LNCAP (cell line): ENCODE results near the gene JDP2.

Experiments used
- TF ChIP-seq, protein P1 (sequence below): fragments of 450-650 bp; IDR thresholded peaks from 2 replicates; pipeline ENCODE4 v1.5.1; 2017; ENCODE audit warnings: mild to moderate bottlenecking

Gene JDP2

DNA sequence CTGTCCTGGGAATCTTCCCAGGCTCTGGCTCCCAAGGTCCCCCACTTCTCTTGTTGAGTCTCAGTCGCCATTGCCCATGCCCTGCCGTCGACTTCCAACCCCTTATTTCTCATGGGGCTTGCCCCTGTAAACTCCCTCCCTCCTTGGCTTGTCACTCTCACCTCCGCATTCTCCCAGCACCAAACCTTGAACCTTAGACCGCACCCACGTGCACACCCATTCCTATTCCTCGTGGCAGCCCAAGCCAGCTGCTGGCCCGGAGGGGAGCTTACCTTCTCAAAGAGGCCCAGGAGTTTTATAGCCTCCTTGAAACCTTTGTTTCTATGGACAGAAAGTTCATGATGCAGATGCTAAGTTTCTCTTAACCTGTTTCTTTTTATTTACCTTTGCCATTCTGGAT is 4.6 kb downstream of the JDP2 start:
- TF ChIP-seq, protein P1, sequence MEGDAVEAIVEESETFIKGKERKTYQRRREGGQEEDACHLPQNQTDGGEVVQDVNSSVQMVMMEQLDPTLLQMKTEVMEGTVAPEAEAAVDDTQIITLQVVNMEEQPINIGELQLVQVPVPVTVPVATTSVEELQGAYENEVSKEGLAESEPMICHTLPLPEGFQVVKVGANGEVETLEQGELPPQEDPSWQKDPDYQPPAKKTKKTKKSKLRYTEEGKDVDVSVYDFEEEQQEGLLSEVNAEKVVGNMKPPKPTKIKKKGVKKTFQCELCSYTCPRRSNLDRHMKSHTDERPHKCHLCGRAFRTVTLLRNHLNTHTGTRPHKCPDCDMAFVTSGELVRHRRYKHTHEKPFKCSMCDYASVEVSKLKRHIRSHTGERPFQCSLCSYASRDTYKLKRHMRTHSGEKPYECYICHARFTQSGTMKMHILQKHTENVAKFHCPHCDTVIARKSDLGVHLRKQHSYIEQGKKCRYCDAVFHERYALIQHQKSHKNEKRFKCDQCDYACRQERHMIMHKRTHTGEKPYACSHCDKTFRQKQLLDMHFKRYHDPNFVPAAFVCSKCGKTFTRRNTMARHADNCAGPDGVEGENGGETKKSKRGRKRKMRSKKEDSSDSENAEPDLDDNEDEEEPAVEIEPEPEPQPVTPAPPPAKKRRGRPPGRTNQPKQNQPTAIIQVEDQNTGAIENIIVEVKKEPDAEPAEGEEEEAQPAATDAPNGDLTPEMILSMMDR = no peak

DNA sequence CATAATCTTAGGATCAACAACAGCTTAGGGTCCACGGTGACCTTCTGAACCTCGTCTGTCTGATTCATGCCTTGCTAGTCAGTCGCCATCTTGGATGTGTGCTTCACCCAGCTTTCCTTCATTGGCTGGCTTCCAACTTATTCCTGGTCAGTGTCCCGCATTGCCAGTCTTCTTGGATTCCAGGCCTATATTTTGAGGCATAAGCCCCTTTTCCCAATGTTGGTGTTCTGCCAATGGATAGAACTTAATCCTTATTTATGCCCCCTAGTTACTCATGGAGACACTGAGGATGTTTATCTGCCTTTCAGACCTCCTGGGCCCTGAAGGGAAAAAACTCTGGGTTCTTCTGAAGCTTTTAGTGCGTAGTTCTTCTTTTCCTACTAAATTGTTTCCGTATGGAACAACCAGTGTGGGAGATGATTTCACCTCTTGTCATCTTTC is 5.8 kb downstream of the JDP2 start:
- TF ChIP-seq, protein P1 = no peak

DNA sequence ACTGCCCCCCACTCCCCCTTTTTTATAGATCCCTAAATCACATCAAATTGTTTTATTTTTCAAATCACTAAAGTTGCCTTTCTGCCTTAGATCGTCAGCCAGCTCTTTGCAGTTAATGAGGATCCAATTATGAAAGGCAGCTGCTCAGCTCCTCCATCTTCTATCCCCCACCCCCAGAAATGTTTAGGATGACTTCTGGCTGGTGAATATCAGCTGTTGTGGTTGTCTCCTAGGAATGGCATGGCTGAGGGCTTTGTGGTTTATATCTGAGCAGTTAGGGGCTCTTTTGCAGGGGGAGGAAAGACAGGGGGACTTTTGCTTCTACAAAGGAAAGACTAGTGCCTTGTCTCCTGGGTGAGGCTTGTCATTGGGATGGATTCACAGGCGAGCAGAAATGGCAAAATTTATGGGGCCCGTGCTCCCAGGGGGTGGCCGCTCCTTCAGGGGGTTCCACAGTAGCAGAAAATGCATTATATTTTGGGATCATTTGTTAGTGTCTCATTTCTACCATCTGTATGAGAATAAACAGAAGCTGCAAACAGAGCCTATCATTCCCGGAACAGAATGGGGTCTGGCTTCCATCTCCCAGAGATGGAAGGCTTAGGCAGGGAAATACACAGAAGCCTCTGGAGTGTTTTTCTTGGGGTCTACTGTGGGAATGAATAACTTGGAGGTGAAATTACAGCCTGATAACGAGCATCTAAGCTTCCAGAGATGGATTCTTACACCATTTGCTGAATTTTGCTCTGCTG is 6.5 kb downstream of the JDP2 start:
- TF ChIP-seq, protein P1 = no peak

DNA sequence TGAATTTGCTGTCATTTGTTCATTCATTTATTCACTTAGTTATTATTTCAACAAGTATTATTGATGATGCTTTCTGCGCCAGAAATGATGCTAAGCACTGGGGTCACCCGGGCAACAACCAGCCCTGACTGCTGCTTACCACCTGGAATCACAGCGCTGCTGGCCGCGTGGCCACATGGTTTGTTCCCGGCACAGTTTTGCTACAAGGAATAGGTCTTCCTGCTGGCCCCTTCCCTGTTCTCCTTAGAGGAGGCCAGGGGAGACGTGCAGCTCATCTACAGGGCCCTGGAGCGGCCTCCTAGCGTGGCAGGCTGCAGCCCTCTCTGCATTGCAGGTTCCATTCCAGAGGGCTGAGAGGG is 7.0 kb downstream of the JDP2 start:
- TF ChIP-seq, protein P1 = no peak

DNA sequence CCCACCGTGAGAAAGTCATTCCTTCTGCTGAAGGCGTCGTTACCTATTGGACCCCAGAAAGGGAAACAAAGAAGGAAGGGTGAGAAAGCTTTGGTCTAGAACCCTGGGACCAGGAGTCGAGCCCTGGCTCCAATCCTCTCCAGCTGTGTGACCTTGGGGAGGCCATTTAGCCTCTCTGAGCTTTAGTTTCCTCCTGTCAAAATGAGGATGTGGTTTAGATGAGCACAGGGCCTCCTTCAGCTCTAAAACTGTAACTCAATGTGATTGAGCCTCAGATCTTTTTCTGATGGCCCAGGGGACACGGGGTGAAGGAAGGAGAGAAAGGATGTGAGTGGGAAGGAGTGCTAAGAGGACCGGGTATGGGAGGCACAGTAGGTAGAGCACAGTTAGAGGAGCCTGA is 7.7 kb downstream of the JDP2 start:
- TF ChIP-seq, protein P1 = no peak

DNA sequence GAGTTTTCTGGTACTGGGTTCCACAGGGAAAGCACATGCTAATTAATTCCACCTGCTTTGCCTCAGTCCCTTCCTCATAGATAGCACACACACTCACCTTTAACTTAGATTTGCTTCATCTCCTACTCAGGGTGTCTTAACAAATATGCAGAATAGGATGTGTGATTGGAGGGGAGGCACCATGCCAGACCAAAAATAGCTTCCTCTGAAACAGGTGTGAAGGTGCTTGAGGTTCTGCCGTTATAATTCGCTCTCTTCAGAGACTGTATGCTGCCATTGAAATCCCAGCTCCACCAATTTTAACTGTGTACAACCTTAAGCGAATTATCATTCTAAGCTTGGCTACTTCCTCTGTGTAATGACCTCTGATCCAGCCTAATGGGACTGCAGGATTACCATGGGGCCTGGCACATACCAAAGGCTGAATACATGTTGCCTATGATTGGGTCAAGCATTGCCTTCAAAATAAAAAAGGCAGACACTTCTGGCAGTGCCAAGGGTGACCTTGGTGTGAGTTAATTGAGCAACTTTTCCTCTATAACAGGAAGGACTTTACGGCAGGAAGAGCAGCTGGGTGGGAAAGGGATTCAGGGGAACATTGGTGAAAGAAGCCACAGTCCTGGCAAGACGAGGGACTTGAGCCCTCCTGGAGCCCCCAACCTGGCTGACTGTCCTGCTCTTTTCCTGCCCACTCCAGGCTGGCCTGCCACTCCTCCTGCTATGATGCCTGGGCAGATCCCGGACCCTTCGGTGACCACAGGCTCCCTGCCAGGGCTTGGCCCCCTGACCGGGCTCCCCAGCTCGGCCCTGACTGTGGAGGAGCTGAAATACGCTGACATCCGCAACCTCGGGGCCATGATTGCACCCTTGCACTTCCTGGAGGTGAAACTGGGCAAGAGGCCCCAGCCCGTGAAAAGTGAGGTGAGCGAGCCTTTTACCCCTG is 9.7 kb downstream of the JDP2 start:
- TF ChIP-seq, protein P1 = no peak

DNA sequence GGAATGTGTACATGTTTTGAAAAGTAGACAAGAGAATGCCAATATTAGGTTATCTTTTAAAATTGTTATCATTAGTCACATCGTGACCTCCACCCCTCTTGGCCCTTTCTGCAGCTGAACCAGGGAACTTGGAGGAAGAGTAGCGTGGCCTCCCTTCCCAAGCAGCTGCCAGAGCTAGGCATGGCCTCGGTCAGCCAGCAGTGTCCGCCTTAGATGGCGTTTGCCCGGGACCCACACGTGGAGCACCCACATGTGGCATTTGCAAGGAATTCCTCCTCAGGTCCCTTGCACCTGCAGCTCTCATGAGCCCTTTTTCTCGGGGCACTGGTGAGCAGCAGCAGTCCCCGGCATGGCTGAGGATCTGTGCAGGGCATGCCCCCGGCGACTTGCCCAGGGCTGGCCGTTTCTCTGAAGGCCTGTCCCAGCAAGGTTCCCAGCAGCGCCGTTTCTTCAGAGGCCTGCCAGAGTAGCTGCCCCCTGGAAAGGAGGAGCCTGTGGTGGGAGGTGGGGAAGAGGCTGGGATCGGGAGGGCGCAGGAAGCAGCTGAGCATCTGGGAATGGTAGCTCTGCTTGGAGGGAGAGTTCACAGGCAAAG is 10.8 kb downstream of the JDP2 start:
- TF ChIP-seq, protein P1 = no peak
